WTC11 (cell line): Measurements from ENCODE around the gene SMARCA2. TPM values are rescaled to one million over a fixed set of nuclear protein-coding genes. Genes with fewer than 3 reads are reported as not detected.

Experiments used
- ATAC-seq: fragments of 200-7000 bp; cut with Tn5 transposase; 2 replicates; pipeline ENCODE4 v1.10.0; 2021; ENCODE audit warnings: mild to moderate bottlenecking, moderate library complexity
- CTCF ChIA-PET: fragments of 300-600 bp; sonication (Branson Sonifier 250); formaldehyde crosslinking; loops from one replicate; lab custom pipeline; 2021; ENCODE audit warnings: antibody characterized with exemption; lab: Charles Lee
- POLR2A ChIA-PET: fragments of 350-600 bp; sonication (Branson Sonifier 250); formaldehyde crosslinking; loops from one replicate; lab custom pipeline; 2021; ENCODE audit warnings: antibody characterized with exemption; lab: Charles Lee
- DNase-seq: peaks from one replicate; pipeline ENCODE4 v3.0.0; 2021; ENCODE audit warnings: low spot score
- H3K27ac Mint-ChIP-seq: 2 replicates; pipeline ENCODE4 v1.8.0; 2021; ENCODE audit warnings: mixed read lengths
- H3K27me3 Mint-ChIP-seq: 2 replicates; pipeline ENCODE4 v1.8.0; 2021; ENCODE audit warnings: low read depth, mild to moderate bottlenecking, moderate library complexity, mixed read lengths
- H3K36me3 Mint-ChIP-seq: 2 replicates; pipeline ENCODE4 v1.8.0; 2021; ENCODE audit warnings: mixed read lengths
- H3K4me1 Mint-ChIP-seq: 2 replicates; pipeline ENCODE4 v1.8.0; 2022; ENCODE audit warnings: mixed read lengths
- H3K4me3 Mint-ChIP-seq: 2 replicates; pipeline ENCODE4 v1.8.0; 2021; ENCODE audit warnings: mild to moderate bottlenecking, moderate library complexity, mixed read lengths
- H3K9me3 Mint-ChIP-seq: 2 replicates; pipeline ENCODE4 v1.8.0; 2021; ENCODE audit warnings: mixed read lengths
- AR ChIP-seq: fragments of 250-450 bp; sonication (Bioruptor Pico); IDR thresholded peaks from 2 replicates; pipeline ENCODE4 v1.9.0; 2021; ENCODE audit warnings: mild to moderate bottlenecking
- ATF1 ChIP-seq: sonication (generic); formaldehyde crosslinking; IDR thresholded peaks from 2 replicates; pipeline ENCODE4 v1.8.1; 2023; ENCODE audit warnings: mild to moderate bottlenecking, moderate library complexity, missing genetic modification reagents
- ATF2 ChIP-seq: sonication (generic); formaldehyde crosslinking; IDR thresholded peaks from 2 replicates; pipeline ENCODE4 v1.8.1; 2022; ENCODE audit warnings: low read depth, missing genetic modification reagents, borderline replicate concordance
- ATF3 ChIP-seq: sonication (generic); formaldehyde crosslinking; conservative IDR thresholded peaks from 2 replicates; pipeline ENCODE4 v1.8.1; 2022; ENCODE audit warnings: mild to moderate bottlenecking, missing genetic modification reagents
- CBFB ChIP-seq: sonication (generic); formaldehyde crosslinking; IDR thresholded peaks from 2 replicates; pipeline ENCODE4 v1.8.1; 2022; ENCODE audit warnings: mild to moderate bottlenecking, low read depth, missing genetic modification reagents
- EMX1 ChIP-seq: fragments of 250-450 bp; sonication (Bioruptor Pico); IDR thresholded peaks from 2 replicates; pipeline ENCODE4 v1.8.0; 2021; ENCODE audit warnings: mild to moderate bottlenecking
- ERG ChIP-seq: fragments of 250-450 bp; sonication (Bioruptor Pico); IDR thresholded peaks from 2 replicates; pipeline ENCODE4 v1.8.0; 2021; ENCODE audit warnings: mild to moderate bottlenecking
- ETV6 ChIP-seq: sonication (generic); formaldehyde crosslinking; IDR thresholded peaks from 2 replicates; pipeline ENCODE4 v1.8.1; 2022; ENCODE audit warnings: mild to moderate bottlenecking, missing genetic modification reagents
- FOXK1 ChIP-seq: sonication (generic); formaldehyde crosslinking; IDR thresholded peaks from 2 replicates; pipeline ENCODE4 v1.8.0; 2022; ENCODE audit warnings: mild to moderate bottlenecking, moderate library complexity, missing genetic modification reagents
- IRF1 ChIP-seq: sonication (generic); formaldehyde crosslinking; IDR thresholded peaks from 2 replicates; pipeline ENCODE4 v1.8.0; 2023; ENCODE audit warnings: missing genetic modification reagents
- JAZF1 ChIP-seq: fragments of 250-450 bp; sonication (Bioruptor Pico); IDR thresholded peaks from 2 replicates; pipeline ENCODE4 v1.9.0; 2021; ENCODE audit warnings: moderate library complexity, mild to moderate bottlenecking, inconsistent platforms
- JUN ChIP-seq: sonication (generic); formaldehyde crosslinking; IDR thresholded peaks from 2 replicates; pipeline ENCODE4 v1.8.0; 2023; ENCODE audit warnings: mild to moderate bottlenecking, missing genetic modification reagents
- MYBL2 ChIP-seq: sonication (generic); formaldehyde crosslinking; IDR thresholded peaks from 2 replicates; pipeline ENCODE4 v1.8.1; 2023; ENCODE audit warnings: mild to moderate bottlenecking, moderate library complexity, missing genetic modification reagents
- NFATC4 ChIP-seq: fragments of 250-450 bp; sonication (Bioruptor Pico); IDR thresholded peaks from 2 replicates; pipeline ENCODE4 v1.9.0; 2021; ENCODE audit warnings: mild to moderate bottlenecking
- NR3C1 ChIP-seq: sonication (generic); formaldehyde crosslinking; conservative IDR thresholded peaks from 2 replicates; pipeline ENCODE4 v1.8.1; 2023; ENCODE audit warnings: low read depth, mild to moderate bottlenecking, missing genetic modification reagents
- RORB ChIP-seq: fragments of 250-450 bp; sonication (Bioruptor Pico); IDR thresholded peaks from 2 replicates; pipeline ENCODE4 v1.9.0; 2021; ENCODE audit warnings: mild to moderate bottlenecking
- SMAD4 ChIP-seq: sonication (generic); formaldehyde crosslinking; IDR thresholded peaks from 2 replicates; pipeline ENCODE4 v1.8.0; 2022; ENCODE audit warnings: mild to moderate bottlenecking, missing genetic modification reagents
- ZMAT4 ChIP-seq: fragments of 250-450 bp; sonication (Bioruptor Pico); IDR thresholded peaks from 2 replicates; pipeline ENCODE4 v1.9.0; 2021; ENCODE audit warnings: mild to moderate bottlenecking
- ZNF121 ChIP-seq: sonication (generic); formaldehyde crosslinking; IDR thresholded peaks from 2 replicates; pipeline ENCODE4 v1.8.0; 2023; ENCODE audit warnings: missing genetic modification reagents
- ZNF232 ChIP-seq: sonication (generic); formaldehyde crosslinking; IDR thresholded peaks from 2 replicates; pipeline ENCODE4 v1.8.0; 2022; ENCODE audit warnings: mild to moderate bottlenecking, missing genetic modification reagents
- ZNF317 ChIP-seq: sonication (generic); formaldehyde crosslinking; IDR thresholded peaks from 2 replicates; pipeline ENCODE4 v1.8.1; 2023; ENCODE audit warnings: low read depth, mild to moderate bottlenecking, moderate library complexity, missing genetic modification reagents, borderline replicate concordance
- ZNF396 ChIP-seq: fragments of 250-450 bp; sonication (Bioruptor Pico); IDR thresholded peaks from 2 replicates; pipeline ENCODE4 v1.8.0; 2021; ENCODE audit warnings: mild to moderate bottlenecking, moderate library complexity, borderline replicate concordance
- ZNF423 ChIP-seq: fragments of 250-450 bp; sonication (Bioruptor Pico); IDR thresholded peaks from 2 replicates; pipeline ENCODE4 v2.1.2; 2022; ENCODE audit warnings: mild to moderate bottlenecking, moderate library complexity
- ZNF425 ChIP-seq: fragments of 250-450 bp; sonication (Bioruptor Pico); conservative IDR thresholded peaks from 2 replicates; pipeline ENCODE4 v1.9.0; 2021; ENCODE audit warnings: mild to moderate bottlenecking
- ZNF532 ChIP-seq: fragments of 250-450 bp; sonication (Bioruptor Pico); IDR thresholded peaks from 2 replicates; pipeline ENCODE4 v1.9.0; 2021; ENCODE audit warnings: mild to moderate bottlenecking, borderline replicate concordance
- total RNA-seq: library from RNA; stranded (reverse); gene quantifications from 3 replicates; pipeline ENCODE4 v1.2.3, GENCODE V29; 2021

The SMARCA2 gene
- total RNA-seq, 1 experiment from 2014 or later, result 20.3 TPM

GRCh38 chr9:2153630-2154217, 138.6 kb downstream of the SMARCA2 start (continued):
- no peak for TF ChIP-seq ZMAT4 (CRISPR knock-in tag)
- no peak for TF ChIP-seq JAZF1
- no peak for TF ChIP-seq SMAD4
- no peak for TF ChIP-seq EMX1 (CRISPR knock-in tag)
- TF ChIP-seq ZNF232, result no peak
- no peak for TF ChIP-seq RORB (CRISPR knock-in tag)
- TF ChIP-seq FOXK1 (CRISPR knock-in tag), result no peak
- no peak for TF ChIP-seq ZNF532 (CRISPR knock-in tag)
- TF ChIP-seq CBFB (CRISPR knock-in tag), result no peak

GRCh38 chr9:2154731-2155130, 139.6 kb downstream of the SMARCA2 start:
- ChIA-PET POLR2A (no interaction called here), CTCF (no interaction called here)
- Mint-ChIP-seq H3K9me3 (peaks cover 17% of the 10 kb centered on the region), H3K27me3 (no peaks in the 10 kb centered on the region), H3K4me3 (no peak overlapping the region), H3K27ac (no peak overlapping the region), H3K4me1 (peaks cover 36% of the 10 kb centered on the region), H3K36me3 (peaks cover 3% of the 10 kb centered on the region; the same call in 1 of the 2 replicates)
- DNase-seq, result no peak
- no peak for ATAC-seq
- TF ChIP-seq MYBL2 (CRISPR knock-in tag), result no peak
- TF ChIP-seq ATF2 (CRISPR knock-in tag), result no peak
- no peak for TF ChIP-seq IRF1
- no peak for TF ChIP-seq ZNF121
- no peak for TF ChIP-seq ERG (CRISPR knock-in tag)
- TF ChIP-seq ZNF423, result no peak
- no peak for TF ChIP-seq JAZF1
- no peak for TF ChIP-seq AR (CRISPR knock-in tag)
- no peak for TF ChIP-seq NFATC4 (CRISPR knock-in tag)
- no peak for TF ChIP-seq JUN (CRISPR knock-in tag)
- no peak for TF ChIP-seq ZNF425 (CRISPR knock-in tag)
- TF ChIP-seq NR3C1, result no peak
- TF ChIP-seq ZNF396 (CRISPR knock-in tag), result no peak
- TF ChIP-seq ETV6 (CRISPR knock-in tag), result no peak
- TF ChIP-seq ATF3 (CRISPR knock-in tag), result no peak
- TF ChIP-seq ZNF317, result no peak
- TF ChIP-seq ATF1 (CRISPR knock-in tag), result no peak
